Sigmoid colon (tissue), 7 donors: ENCODE data around the gene PAPOLA. TPM values are rescaled to one million over a fixed set of nuclear protein-coding genes. Genes with fewer than 3 reads are reported as not detected.

Experiments
- DNase-seq: peaks from one replicate; pipeline ENCODE4 v3.0.0-alpha.2; 2019
- H3K27ac ChIP-seq, 4 donors: fragments of 200-600 bp; sonication (generic); one replicate each; pipeline ENCODE4 v1.5.1; 2016 to 2019; ENCODE audit warnings: mild to moderate bottlenecking in 1 of 4
- H3K27me3 ChIP-seq, 3 donors: fragments of 200-600 bp; sonication (generic); one replicate each; pipeline ENCODE4 v1.5.1; 2019; ENCODE audit warnings: mild to moderate bottlenecking in 1 of 3
- H3K36me3 ChIP-seq, 4 donors: fragments of 200-600 bp; sonication (generic); one replicate each; pipeline ENCODE4 v1.5.1; 2016 to 2019
- H3K4me1 ChIP-seq, 4 donors: fragments of 200-600 bp; sonication (generic); one replicate each; pipeline ENCODE4 v1.5.1; 2017 to 2019
- H3K4me3 ChIP-seq, 4 donors: fragments of 200-600 bp; sonication (generic); one replicate each; pipeline ENCODE4 v1.5.1; 2017 to 2019; ENCODE audit warnings: mild to moderate bottlenecking in 2 of 4, moderate library complexity in 1 of 4
- H3K9me3 ChIP-seq, 4 donors: fragments of 200-600 bp in 3 of 4; sonication (generic) in 3 of 4; one replicate each; pipeline versions ENCODE4 v1.5.1 to v1.6.1; 2013 to 2019
- CTCF ChIP-seq, 4 experiments: fragments of 450-650 bp in 3 of 4; fragments of 200-600 bp in 1 of 4; IDR thresholded peaks; one replicate each; pipeline ENCODE4 v1.5.1; 2016 to 2019; ENCODE audit warnings: antibody characterized with exemption in 4 of 4, mild to moderate bottlenecking in 3 of 4, moderate library complexity in 2 of 4
- EP300 ChIP-seq, 4 donors: sonication (generic); formaldehyde crosslinking; IDR thresholded peaks; one replicate each; pipeline ENCODE4 v1.6.1; 2017; ENCODE audit warnings: antibody characterized with exemption in 4 of 4
- POLR2A ChIP-seq, 2 donors: fragments of 450-650 bp; IDR thresholded peaks; one replicate each; pipeline ENCODE4 v1.6.1; 2016; ENCODE audit warnings: antibody characterized with exemption in 2 of 2, mild to moderate bottlenecking in 2 of 2, moderate library complexity in 2 of 2
- POLR2AphosphoS5 ChIP-seq, 4 donors: sonication (generic); formaldehyde crosslinking; IDR thresholded peaks; one replicate each; pipeline ENCODE4 v1.6.1; 2017; ENCODE audit warnings: antibody characterized with exemption in 4 of 4
- WGBS, 2 donors: extraction: QIAGEN DNeasy Blood & Tissue Kit; methylation state at CpG; one replicate each; pipeline ENCODE4 v1.1.7; 2013; 5-methylcytosine and 5-hydroxymethylcytosine counted together
- intact Hi-C: fragments of 100-400 bp; cut with DNase I; formaldehyde crosslinking; loops from one replicate; pipeline ENCODE4 v1.15.1; 2023
- polyA plus RNA-seq, 3 donors: library from polyadenylated mRNA; stranded (reverse); fragments of 200-250 nt; gene quantifications; one replicate each; pipeline ENCODE4 v1.2.3, GENCODE V29; 2013
- total RNA-seq, 4 donors: library from RNA; depleted of rRNA; stranded (reverse); fragments of >200 nt; gene quantifications; one replicate each; pipeline ENCODE4 v1.1.0, GENCODE V29; 2016
- donor health status: healthy with polysubstance abuse.
- donor health status: Bipolar disorder and iron deficiency.
- donor health status: healthy.

Gene PAPOLA
- total and polyA plus RNA-seq, 7 donors = 67.9 to 154 (median 113) TPM

GRCh38 chr14:96554315-96554910 is 52.2 kb downstream of the PAPOLA start:
- intact Hi-C loops = no loop called here
- TF ChIP-seq CTCF (IDR thresholded peaks at IDR 0.05) = no peak
- TF ChIP-seq POLR2AphosphoS5 (IDR thresholded peaks at IDR 0.05) = no peak
- no peak for TF ChIP-seq POLR2A (IDR thresholded peaks at IDR 0.05)
- no peak for TF ChIP-seq EP300 (IDR thresholded peaks at IDR 0.05)
- no peak overlapping the region for H3K4me3 ChIP-seq
- no peak for DNase-seq
- H3K36me3 ChIP-seq = peaks cover 0 to 84% (median 37%) of the 10 kb centered on the region in 4 donors
- no peak overlapping the region for H3K27ac ChIP-seq
- no peaks in the 10 kb centered on the region for H3K27me3 ChIP-seq
- no peaks in the 10 kb centered on the region for H3K4me1 ChIP-seq
- H3K9me3 ChIP-seq = no peaks in the 10 kb centered on the region
- 73 to 84% methylated on average over 3 of the region's 3 CpGs for WGBS, 2 donors

GRCh38 chr14:96559571-96559970 is 57.4 kb downstream of the PAPOLA start:
- Histone ChIP-seq H3K4me1 (no peaks in the 10 kb centered on the region), H3K27me3 (no peaks in the 10 kb centered on the region), H3K9me3 (no peaks in the 10 kb centered on the region), H3K4me3 (no peak overlapping the region), H3K36me3 (peaks cover 0 to 95% (median 22%) of the 10 kb centered on the region in 4 donors), H3K27ac (no peak overlapping the region)
- intact Hi-C loops = no loop called here
- TF ChIP-seq POLR2AphosphoS5 (IDR thresholded peaks at IDR 0.05) = no peak
- TF ChIP-seq CTCF (IDR thresholded peaks at IDR 0.05) = no peak
- no peak for TF ChIP-seq EP300 (IDR thresholded peaks at IDR 0.05)
- TF ChIP-seq POLR2A (IDR thresholded peaks at IDR 0.05) = no peak
- no peak for DNase-seq
- WGBS, 2 donors = 82 to 86% methylated on average over 1 of the region's 1 CpG

GRCh38 chr14:96564389-96564788 is 62.2 kb downstream of the PAPOLA start:
- Histone ChIP-seq H3K27me3 (no peaks in the 10 kb centered on the region), H3K9me3 (no peaks in the 10 kb centered on the region), H3K4me3 (no peak overlapping the region), H3K4me1 (peaks cover 0 to 3% (median 0%) of the 10 kb centered on the region in 4 donors), H3K36me3 (peaks cover 0 to 79% (median 11%) of the 10 kb centered on the region in 4 donors), H3K27ac (no peak overlapping the region)
- intact Hi-C loops = loop anchor here (10.0 kb wide), 1 partner anchor 240 kb away; no protein-coding TSS in a partner anchor
- WGBS, 2 donors = 86% methylated on average over 1 of the region's 1 CpG
- DNase-seq = no peak
- no peak for TF ChIP-seq CTCF (IDR thresholded peaks at IDR 0.05)
- TF ChIP-seq POLR2AphosphoS5 (IDR thresholded peaks at IDR 0.05) = no peak

- no peaks in the 10 kb centered on the region for H3K9me3 ChIP-seq
- no peak overlapping the region for H3K27ac ChIP-seq
- peaks cover 0 to 65% (median 9%) of the 10 kb centered on the region in 4 donors for H3K36me3 ChIP-seq
- WGBS, 2 donors = 93 to 97% methylated on average over 2 of the region's 2 CpGs
- no peak overlapping the region for H3K4me3 ChIP-seq
- no peak for TF ChIP-seq CTCF (IDR thresholded peaks at IDR 0.05)
- no peak for TF ChIP-seq EP300 (IDR thresholded peaks at IDR 0.05)
- TF ChIP-seq POLR2A (IDR thresholded peaks at IDR 0.05) = no peak
- TF ChIP-seq POLR2AphosphoS5 (IDR thresholded peaks at IDR 0.05) = no peak
- intact Hi-C loops = loop anchor here (10.0 kb wide), 1 partner anchor 241 kb away; no protein-coding TSS in a partner anchor
- H3K27me3 ChIP-seq = no peaks in the 10 kb centered on the region
- H3K4me1 ChIP-seq = peaks cover 0 to 3% (median 0%) of the 10 kb centered on the region in 4 donors
- DNase-seq = no peak
Measured at GRCh38 chr14:96565811-96566210, 63.6 kb downstream of the PAPOLA start.
